Activated CD4-positive, alpha-beta T cell treated with anti-CD3 and anti-CD28 coated beads, Interleukin-2, Interleukin-6, amounts not matched to agents 100 ng/mL and 50 ng/mL, durations not matched to agents 16 hours and 8 hours (primary cell): ENCODE data around the gene ABL2.
"Not testable (repeated sequence)": the region's sequence is repeated elsewhere in the genome, so short reads cannot be mapped to it uniquely, and the experiment has no call there.

Source experiments
- DNase-seq: peaks from one replicate; pipeline ENCODE4 v3.0.0-alpha.2; 2020

ABL2 gene

GRCh38 chr1:179213317-179213716 is 16.2 kb downstream of the ABL2 start:
- DNase-seq: not testable (repeated sequence)

DNA sequence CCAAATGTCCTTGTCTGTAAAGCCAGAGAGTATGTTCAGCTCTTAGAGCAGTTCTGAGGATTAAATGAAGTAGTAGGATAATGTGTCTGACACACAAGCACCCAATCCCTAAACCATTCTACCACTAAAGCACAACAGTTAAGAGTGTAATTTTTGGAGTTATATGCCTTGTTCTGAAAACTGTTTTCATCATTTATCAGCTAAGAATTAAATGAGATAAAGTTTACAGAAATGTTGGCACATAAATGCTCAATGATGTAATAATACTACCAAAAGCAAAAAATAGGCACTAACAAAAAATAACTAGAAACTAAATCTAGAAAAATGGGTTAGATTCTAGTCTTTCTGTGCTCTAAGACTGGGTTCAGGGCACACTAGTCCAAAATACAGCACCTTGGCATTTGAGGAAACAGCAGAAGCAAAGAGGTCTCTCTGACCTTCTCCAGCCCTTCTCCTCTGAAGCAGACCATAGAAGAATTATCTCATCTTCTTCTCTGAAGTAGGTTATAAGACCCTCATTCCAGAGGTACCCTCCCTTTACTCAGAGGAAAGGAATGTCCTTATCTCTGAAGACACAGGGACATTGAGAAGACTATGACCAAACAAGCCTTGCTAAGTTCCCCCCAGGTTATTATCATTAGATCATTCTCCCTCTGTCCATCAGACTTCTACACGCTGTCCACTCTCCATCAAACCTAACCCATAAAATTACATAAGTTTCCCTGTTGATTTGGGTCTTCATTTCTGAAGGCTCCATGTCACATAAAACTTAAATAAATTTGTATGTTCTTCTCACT is 20.6 kb downstream of the ABL2 start:
- no peak for DNase-seq

- DNase-seq: no peak
Measured at GRCh38 chr1:179206812-179207211, 22.7 kb downstream of the ABL2 start.

- DNase-seq: no peak
Measured at GRCh38 chr1:179205284-179205683, 24.2 kb downstream of the ABL2 start.

DNA sequence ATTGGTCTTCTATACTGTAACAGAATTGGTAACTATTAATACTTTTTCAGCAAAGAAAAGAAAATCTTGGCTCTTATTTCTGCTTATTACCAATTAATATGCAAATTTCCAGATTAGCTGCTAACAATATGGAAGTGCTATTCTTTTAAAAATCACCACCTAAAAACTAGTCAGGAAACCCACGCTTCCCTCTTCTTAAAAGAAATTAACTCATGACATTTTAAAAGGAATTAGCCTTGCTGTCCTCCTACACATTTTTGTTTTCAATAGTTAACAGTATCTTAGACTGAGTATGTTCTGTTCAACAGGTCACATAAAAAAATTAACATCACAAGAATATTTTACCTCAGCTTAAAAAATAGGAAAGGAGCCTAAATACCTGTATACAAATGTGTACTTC is 27.3 kb downstream of the ABL2 start:
- no peak for DNase-seq

DNA sequence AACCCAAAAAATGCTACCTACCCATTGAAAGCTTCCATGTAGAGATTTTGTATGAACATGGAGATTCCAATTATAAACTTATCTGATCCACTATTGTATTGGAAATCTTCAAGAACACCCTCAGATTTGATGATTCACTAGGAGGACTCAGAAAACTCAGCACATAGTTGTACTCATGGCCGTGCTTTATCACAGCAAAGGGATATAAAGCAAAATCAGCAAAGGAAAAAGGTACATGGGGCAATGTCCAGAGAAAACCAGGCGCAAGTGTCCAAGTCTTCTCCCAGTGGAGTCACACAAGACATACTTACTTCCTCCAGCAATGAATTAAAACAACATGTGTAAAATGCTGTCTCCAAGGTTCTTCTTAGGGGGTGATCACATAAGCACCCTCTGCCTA is 28.9 kb downstream of the ABL2 start:
- no peak for DNase-seq

DNA sequence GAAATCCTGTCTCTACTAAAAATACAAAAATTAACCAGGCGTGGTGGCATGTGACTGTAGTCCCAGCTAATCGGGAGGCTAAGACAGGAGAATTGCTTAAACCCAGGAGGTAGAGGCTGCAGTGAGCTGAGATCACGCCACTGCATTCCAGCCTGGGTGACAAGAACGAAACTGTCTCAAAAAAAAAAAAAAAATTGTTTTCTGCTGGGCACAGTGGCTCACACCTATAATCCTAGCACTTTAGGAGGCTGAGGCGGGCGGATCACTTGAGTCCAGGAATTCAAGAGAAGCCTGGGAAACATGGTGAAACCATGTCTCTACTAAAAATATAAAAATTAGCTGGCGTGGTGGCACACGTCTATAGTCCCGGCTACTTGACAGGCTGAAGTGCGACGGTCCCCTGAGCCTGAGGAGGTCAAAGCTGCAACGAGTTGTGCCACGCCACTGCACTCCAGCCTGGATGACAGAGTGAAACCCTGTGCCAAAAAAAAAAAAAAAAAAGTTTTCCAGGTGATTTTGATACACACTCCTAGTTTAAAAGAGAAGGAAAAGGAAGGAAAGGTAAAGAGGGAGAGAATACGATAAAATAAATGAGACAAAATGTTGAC is 31.7 kb downstream of the ABL2 start:
- no peak for DNase-seq

DNA sequence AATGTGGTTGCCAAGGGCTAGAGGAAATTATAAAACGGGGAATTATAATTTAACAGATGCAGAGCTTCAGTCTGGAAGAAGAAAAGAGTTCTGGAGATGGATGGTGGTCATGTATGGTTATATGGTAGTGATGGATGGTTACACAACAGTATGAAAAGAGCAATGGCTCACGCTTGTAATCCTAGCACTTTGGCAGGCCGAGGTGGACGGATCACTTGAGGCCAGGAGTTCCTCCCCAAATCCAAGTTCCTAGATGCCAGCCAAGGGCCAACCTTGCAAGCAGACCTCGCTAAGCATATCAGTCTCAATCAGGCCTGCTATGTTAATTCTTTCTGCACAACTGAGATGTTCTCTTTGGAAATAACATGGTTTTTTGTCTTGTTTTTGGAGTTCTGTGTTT is 33.6 kb downstream of the ABL2 start:
- not testable (repeated sequence) for DNase-seq

DNA sequence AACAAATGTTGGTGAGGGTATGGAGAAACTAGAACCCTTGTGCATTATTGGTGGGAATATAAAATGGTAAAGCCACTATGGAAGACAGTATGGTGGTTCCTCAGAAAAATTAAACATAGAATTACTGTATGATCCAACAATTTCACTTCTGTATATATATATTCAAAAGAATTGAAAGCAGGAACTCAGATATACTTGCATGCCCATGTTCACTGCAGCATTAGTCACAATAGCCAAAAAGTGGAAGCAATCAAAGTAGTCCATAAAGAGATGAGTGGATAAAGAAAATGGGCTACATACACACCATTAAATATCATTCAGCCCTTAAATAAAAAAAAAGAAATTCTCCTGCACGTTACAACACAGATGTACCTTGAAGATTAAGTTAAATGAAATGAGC is 34.1 kb downstream of the ABL2 start:
- DNase-seq: no peak

GRCh38 chr1:179194068-179194537 is 35.4 kb downstream of the ABL2 start:
- no peak for DNase-seq

- DNase-seq: peak; percentile 23
Measured at GRCh38 chr1:179190861-179191260, 38.6 kb downstream of the ABL2 start.

- DNase-seq: no peak
Measured at GRCh38 chr1:179187735-179188471, 41.6 kb downstream of the ABL2 start.

GRCh38 chr1:179187043-179187442 is 42.4 kb downstream of the ABL2 start:
- no peak for DNase-seq

GRCh38 chr1:179184403-179184802 is 45.1 kb downstream of the ABL2 start:
- DNase-seq: no peak

GRCh38 chr1:179183857-179184256 is 45.6 kb downstream of the ABL2 start:
- DNase-seq: no peak

DNA sequence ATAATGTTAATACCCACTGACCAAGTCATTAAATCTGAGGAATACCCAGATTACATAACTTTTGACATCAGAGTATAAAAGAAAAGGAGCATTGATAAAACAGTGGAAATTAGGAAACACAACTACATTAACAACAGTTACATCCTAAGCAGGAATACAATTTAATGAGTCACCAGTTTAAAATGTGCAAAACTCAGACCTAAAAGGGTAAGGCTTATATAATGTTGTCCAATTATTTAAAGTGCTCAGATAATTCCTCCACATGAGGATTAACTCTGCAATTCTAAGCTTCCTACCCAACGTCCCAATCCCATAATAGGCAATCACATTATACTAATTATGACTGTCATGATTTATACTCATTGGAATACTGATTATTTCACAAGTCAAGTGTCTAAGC is 50.5 kb downstream of the ABL2 start:
- no peak for DNase-seq

DNA sequence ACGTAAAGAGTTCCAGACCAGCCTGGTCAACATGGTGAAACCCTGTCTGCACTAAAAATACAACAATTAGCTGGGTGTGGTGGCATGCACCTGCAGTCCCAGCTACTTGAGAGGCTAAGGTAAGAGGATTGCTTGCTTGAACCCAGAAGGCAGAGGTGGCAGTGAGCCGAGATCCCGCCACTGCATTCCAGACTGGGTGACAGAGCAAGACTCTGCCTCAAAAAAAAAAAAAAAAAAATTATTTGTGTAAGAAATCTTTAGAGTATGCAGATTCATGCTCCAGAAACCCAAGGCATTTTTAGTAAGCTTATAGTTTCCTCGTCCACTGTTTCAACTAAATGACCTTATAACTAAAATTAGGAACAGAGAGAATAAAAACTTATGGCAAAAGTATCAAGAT is 51.3 kb downstream of the ABL2 start:
- DNase-seq: no peak

DNA sequence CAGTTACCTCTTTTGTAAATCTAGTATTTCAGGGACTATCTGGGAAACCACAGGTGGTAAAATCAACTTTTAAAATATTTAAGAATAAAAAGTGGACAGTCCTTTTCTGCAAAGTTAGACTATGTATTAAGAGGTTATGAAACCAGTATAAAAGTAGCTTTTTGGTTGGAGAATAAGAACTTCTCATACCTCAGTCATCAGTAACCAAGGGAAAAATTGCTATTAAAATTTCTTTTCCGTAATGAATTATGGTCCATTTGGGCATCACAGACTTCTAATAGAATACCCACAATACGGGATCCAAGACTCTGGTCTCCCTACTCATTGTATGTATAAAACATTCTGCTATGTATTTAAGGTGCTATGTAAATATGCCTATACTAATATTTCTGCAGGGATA is 51.9 kb downstream of the ABL2 start:
- DNase-seq: no peak

DNA sequence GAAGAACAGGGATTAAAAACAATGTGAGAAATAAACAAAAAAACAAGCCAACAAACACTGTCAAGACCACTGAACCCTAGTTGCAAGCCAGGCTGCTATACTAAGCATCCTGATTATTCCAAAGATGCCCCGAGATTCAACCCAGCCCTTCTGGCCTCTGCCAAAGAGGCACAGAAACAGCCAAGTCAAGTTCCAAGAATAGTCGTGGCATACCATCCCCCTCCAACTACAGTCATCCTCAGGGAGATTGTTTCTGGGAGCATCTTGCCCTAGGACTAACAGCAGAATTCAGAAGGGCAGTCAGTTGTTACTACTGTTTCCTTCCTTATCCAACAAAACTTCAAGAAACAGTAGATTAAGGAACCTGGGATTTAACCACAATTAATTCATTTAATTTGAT is 52.3 kb downstream of the ABL2 start:
- no peak for DNase-seq

- no peak for DNase-seq
Measured at GRCh38 chr1:179175011-179175841, 54.3 kb downstream of the ABL2 start.

GRCh38 chr1:179170468-179170770 is 59.1 kb downstream of the ABL2 start:
- not testable (repeated sequence) for DNase-seq

- DNase-seq: no peak
Measured at GRCh38 chr1:179169616-179170467, 59.6 kb downstream of the ABL2 start.
